Peyer's patch (tissue), 4 donors: Measurements from ENCODE around the gene IL10.

Experiments
- CTCF ChIP-seq, 6 experiments: fragments of 450-650 bp in 4 of 6; fragments of 200-600 bp in 2 of 6; sonication (generic) in 1 of 6; IDR thresholded peaks; one replicate each; pipeline ENCODE4 v1.5.1; 2017 to 2019; ENCODE audit warnings: antibody characterized with exemption in 6 of 6, mild to moderate bottlenecking in 3 of 6, moderate library complexity in 1 of 6
- POLR2A ChIP-seq, 2 donors: fragments of 450-650 bp; IDR thresholded peaks; one replicate each; pipeline ENCODE4 v1.5.1; 2017; ENCODE audit warnings: antibody characterized with exemption in 2 of 2, mild to moderate bottlenecking in 2 of 2, moderate library complexity in 2 of 2

- no peak for TF ChIP-seq CTCF (IDR thresholded peaks at IDR 0.05)
- TF ChIP-seq POLR2A (IDR thresholded peaks at IDR 0.05), result no peak
Observed at GRCh38 chr1:206739411-206740076, 32.8 kb downstream of the IL10 start.
